ENCODE data around the gene TDRD10.
A peak's percentile ranks its signal among the peaks of the same experiment; 100 is the strongest.

Gene TDRD10, protein sequence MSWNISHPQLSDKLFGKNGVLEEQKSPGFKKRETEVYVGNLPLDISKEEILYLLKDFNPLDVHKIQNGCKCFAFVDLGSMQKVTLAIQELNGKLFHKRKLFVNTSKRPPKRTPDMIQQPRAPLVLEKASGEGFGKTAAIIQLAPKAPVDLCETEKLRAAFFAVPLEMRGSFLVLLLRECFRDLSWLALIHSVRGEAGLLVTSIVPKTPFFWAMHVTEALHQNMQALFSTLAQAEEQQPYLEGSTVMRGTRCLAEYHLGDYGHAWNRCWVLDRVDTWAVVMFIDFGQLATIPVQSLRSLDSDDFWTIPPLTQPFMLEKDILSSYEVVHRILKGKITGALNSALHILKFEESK

DNA sequence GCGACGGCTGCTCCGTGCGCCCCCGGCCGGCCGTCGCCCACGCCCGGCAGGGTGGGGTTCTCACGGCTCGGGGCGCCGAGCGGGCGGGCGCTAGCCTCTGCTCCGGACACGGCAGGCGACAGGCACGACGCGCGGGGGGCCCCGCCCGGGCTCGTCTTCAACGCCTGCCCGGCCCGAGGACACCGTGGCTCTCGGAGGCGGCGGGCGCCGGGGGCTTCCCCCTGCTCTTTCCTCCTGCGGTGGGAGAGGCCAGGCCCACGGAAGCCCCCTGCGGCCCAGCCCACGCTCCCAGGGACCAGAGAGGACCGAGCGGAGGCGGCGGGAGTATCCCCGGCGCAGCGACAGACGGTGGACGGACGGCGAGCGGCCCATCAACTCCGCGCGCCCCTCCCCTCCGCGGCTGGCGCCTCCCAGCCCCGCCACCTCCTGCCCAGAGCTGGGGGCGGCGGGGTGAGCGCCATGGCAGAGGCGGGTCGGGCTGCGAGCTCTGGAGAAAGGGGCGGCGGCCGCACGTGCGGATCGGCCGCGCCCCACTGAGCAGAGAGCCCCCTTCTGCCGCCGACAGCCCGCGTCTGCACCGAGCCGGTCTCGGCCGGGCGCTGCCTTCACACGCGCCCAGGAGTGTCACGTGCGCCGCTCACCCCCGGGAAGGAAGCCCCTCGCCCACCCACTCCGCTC is at the start of gene TDRD10, which contains the start of gene SHE:
TDRD10 (plus strand) TSS at position 154 of the 678 bp plus-strand sequence. CDS start 4,685 bp downstream, outside the sequence.
SHE (minus strand) TSS at position 347 of the 678 bp plus-strand sequence. CDS start 386 bp downstream, outside the sequence.
- DNase-seq = peak in 1 of 4 experiments; percentile 12

DNA sequence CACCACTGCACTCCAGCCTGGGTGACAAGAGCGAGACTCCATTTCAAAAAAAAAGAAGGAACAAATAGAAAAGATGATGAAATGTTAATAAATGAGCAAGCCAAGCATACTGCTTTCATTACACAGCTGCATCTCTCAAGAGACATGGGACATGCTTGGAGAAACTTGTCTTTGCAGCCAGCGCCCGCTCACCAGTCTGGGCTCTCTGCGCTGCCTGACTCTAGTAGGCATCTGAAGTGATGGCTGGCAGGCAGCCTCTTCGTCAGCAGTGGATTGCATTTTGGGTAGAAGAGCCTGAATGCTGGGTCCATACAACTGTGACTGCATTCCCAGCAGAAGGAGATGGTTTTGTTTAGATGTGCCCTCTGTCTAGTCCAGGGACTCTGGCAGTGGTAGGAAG is 48.9 kb upstream of the TDRD10 start:
- DNase-seq = no peak

DNA sequence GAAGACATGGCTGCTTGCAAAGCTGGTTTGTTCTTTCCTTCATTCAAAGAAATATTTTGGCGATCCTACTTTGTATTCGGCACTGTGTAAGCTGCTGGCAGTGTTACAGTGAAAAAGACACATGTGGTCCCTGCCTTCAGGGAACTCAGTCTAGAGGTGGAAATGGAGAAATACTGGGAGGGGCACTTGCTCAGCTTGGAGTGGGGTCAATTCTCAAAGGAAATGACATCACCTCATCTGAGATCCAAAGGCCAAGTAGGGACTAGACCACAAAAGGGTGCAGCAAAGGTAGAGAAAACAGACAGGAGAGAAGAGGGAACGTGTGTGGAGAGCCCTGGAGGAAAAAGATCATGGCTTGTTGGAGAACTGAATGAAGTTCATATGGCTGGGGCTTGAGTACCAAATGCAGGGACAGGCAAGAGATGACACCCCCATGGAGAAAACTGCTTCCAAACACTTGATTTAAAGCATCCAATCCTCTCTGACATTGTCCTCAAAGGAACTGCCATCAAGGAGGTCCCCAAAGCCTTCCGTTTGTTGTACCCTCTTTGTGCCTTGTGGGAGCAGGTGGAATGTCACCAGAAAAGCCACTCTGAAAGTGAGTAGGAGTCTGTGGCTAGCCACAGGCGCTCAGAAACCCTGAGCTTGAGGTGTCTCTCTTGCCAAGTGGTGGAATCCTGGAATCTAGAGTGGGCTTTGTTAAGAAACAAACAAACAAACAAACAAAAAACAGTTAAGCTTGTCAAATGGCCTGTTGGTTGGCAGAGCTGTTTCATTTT is 48.3 kb upstream of the TDRD10 start:
- DNase-seq = no peak

DNA sequence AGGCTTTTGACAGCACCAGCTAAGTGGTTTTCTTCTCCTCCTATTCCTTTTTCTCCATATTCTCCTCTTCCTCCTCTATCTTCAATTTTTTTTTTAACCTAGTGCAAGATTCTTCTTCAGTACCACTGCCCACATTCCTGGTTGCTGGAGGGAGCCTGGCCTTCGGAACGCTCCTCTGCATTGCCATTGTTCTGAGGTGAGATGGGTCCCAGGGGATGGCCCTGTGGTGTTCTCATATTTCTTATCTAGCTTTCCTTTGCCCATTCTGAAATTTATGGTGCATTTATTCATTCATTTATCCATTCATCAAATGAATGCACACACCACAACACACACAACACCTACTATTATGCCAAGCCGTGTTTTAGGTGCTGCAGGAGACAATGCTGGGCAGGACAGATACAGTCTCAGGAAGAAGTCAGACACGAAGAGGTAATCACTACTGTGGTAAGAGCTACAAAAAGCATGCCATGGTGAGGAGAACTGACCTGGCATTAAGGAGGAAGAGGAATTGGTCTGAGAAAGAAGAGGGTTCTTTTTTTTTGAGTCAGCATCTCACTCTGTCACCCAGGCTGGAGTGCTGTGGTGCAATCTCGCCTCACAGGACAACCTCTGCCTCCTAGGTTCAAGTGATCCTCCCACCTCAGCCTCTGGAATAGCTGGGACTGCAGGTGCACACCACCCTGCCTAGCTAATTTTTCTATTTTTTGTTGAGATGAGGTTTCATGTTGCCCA is 47.5 kb upstream of the TDRD10 start:
- no peak for DNase-seq

DNA sequence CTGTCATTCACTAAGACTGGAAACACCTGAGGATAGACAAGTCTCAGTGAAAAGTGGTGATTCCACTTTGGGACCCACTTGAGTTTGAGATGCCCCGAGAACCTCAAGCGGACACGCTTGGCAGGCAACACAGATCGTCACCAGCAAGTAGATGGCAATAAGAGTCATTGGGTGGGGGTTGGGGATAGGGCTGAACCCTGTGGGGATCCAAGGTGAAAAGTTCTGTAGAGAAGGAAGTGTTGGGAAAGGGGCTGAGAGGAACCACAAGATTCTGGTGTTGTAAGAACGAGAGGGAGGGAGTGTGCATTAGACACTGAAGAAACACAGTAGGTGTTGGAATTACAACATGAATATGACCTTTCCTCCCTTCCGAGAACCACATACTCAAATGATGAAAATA is 45.4 kb upstream of the TDRD10 start:
- no peak for DNase-seq

DNA sequence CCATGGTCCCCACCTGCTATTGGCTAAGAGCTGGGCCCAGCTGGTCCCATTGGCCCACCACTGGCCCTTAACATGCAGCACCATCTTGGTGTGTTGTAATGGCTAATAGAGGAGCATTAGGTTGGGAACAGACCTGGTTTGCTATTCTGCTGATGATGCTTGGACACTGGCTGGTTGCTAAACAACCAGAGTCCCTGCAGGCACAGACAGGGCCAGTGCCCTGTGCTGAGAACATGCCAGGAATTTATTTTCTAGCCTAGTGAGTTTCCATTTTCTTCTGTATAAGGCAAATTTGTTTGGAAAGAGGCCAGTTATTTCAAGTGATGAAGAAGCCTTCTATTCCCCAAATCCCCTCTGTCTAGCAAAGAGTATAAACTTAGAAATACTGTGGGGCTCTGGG is 42.9 kb upstream of the TDRD10 start:
- DNase-seq = no peak

DNA sequence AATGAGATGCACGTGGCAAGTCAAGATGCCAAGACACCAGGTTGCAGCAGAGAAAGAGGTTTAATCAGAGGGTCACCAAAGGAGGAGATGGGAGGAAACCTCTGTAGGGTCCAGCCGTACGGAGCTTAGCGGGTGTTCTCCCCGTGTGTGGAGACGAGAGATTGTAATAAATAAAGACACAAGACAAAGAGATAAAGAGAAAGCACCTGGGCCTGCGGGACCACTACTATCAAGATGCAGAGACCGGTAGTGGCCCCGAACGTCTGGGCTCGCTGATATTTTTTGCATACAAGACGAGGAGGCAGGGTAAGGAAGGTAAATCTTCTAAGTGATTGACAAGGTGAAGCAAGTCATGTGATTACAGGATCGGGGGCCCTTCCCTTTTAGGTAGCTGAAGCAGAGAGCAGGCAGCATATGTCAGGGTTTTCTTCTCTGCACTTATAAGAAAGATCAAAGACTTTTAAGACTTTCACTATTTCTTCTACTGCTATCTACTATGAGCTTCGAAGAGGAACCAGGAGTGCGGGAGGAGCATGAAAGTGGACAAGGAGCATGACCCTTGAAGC is 41.2 kb upstream of the TDRD10 start:
- no peak for DNase-seq

DNA sequence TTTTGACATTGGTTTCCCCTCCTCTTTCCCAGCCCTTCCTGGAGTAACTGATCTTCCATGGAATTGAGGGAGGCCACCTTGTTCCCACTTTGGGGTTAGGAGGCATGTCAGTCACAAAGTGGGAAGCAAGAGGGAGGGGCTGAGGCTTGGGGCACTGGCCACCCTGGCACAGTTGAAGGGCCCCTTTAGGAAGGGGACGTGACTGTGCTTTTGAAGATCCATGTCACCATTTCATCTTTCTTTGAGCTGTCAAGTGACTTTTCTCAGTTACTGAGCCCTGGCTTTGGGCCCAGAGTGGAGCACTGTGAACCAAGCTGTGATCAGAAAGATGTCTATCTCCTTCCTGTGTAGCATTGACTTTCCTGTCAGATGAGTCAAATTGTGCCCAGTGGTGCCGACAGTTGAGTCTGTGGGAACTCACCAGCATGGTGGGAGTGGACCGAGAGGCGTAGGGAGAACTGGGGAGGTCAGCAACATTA is 38.5 kb upstream of the TDRD10 start:
- DNase-seq = peak in 2 of 4 experiments; percentile 34 to 60

DNA sequence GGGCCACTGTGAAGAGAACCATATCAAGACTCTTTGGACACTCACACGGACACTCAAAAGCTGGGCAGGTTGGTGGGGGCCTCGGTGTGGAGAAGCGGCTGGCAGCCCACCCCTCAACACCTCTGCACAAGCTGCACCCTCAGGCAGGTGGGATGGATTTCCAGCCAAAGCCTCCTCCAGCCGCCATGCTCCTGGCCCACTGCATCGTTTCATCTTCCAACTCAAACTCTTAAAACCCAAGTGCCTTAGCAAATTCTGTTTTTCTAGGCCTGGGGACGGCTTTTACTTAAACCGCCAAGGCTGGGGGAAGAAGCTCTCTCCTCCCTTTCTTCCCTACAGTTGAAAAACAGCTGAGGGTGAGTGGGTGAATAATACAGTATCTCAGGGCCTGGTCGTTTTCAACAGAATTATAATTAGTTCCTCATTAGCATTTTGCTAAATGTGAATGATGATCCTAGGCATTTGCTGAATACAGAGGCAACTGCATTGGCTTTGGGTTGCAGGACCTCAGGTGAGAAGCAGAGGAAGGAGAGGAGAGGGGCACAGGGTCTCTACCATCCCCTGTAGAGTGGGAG is 36.3 kb upstream of the TDRD10 start:
- DNase-seq = no peak

DNA sequence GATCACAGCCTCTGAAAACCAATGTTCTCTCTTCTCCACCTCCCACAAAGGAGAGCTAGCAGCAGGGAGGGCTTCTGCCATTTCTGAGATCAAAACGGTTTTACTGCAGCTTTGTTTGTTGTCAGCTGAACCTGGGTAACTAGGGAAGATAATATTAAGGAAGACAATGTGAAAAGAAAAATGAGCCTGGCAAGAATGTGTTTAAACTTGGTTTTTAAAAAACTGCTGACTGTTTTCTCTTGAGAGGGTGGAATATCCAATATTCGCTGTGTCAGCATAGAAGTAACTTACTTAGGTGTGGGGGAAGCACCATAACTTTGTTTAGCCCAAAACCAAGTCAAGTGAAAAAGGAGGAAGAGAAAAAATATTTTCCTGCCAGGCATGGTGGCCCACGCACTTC is 35.8 kb upstream of the TDRD10 start:
- DNase-seq = no peak

DNA sequence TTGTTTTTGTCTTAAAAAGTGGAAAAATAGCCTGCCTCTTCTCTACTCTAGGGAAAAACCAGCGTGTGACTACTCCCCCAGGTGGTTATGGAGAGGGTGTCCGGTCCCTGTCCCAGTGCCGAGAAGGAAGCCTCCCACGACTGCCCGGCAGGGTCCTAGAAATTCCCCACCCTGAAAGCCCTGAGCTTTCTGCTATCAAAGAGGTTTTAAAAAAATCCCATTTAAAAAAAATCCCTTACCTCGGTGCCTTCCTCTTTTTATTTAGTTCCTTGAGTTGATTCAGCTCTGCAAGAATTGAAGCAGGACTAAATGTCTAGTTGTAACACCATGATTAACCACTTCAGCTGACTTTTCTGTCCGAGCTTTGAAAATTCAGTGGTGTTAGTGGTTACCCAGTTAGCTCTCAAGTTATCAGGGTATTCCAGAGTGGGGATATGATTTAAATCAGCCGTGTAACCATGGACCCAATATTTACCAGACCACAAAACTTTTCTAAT is 35.0 kb upstream of the TDRD10 start:
- DNase-seq = no peak

DNA sequence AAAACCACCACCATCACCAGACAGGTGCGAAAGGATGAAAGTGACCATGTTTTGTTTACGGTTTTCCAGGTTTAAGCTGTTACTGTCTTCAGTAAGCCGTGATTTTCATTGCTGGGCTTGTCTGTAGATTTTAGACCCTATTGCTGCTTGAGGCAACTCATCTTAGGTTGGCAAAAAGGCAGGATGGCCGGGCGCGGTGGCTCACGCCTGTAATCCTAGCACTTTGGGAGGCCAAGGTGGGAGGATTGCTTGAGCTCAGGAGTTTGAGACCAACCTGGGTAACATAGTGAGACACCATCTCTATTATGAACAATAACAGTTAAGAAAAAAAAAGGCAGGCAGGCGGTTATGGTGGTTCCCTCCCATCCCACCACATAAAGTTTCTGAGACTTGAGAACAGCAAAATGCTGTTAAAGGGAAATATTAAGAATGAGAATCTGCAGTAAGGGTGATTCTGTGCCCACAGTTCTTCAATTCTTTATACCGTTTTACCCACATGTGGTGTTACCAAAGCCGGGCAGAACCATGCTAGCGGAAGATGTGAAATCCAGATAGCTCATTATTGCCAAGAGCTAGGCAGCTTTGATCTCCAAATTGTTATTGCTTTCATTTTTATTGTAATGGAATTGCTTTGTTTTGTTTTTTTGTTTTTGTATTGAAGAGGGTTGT is 34.5 kb upstream of the TDRD10 start:
- no peak for DNase-seq

DNA sequence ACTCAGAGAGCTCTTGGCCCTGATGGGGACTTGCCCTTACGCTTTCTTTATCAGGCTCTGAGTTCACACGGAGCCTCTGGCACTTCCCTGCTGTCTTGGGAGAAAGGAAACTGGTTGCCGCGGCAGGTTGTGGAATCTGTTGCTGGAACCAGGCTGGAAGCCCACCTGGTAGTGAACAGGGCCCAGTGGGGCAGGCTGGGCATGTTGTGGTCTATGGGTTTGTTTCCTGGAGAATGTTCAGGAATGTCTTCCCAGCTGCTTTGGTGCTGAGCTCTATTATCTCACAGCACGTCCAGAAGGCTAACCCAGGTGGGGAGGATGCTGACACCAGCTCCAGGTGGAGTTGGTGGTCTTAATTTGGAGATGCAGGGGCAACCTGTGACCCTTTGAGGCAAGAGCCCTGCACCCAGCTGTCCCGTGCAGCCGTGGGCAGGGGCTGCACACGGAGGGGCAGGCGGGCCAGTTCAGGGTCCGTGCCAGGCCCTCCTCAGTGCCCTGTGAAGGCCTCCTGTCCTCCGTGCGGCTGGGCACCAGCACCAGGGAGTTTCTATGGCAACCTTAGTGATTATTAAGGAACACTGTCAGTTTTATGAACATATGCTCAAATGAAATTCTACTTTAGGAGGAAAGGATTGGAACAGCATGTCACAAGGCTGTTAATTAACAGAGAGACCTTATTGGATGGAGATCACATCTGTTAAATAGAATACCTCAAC is 33.3 kb upstream of the TDRD10 start:
- no peak for DNase-seq

DNA sequence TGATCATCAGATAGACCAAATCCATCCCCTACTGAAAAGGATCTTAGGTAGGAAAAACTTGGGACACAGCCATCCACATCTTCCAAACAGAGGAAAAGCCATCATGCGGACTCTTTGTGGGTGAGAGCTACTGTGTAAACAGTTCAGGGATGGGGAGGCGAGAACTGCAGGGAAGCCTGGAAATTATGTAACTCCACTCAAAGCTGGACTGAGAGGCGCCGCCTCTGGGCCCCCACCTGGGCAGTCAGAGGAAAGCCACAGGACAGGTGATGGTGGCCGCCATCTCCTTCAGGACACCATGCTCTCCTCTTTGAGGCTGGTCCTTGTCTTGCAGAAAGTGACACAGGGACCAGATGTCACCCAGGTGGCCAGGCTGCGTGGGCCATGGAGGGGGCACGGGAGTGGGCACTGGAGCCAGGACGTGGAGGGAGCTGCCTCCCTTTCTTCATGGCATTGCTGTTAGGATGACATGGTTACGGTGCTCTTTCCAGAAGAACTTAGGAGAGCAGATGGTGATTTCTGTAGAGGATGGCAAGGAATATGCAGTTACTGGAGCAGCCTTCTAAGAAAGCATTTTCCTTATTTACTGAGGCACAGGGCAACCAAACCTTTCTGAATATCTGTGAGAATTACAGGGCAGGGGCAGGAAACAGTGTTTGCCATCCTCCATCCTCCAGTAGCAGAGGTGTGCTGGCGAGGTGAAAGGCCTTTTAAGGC is 32.0 kb upstream of the TDRD10 start:
- no peak for DNase-seq

DNA sequence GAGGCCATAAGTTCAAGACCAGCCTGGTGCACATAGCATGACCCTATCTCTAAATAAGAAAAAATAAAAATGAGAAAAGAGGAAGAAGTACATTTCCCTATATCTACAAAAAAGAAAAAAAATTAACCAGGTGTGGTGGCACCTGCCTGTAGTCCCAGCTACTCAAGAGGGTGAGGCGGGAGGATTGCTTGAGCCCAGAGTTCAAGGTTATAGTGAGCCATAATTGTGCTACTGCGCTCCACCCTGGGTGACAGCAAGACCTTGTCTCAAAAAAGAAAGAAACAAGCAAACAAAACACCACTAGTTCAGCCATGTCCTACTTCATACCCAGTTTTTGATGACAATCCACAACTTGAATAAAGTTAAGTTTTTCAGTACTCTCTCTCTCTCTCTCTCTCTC is 30.7 kb upstream of the TDRD10 start:
- no peak for DNase-seq

DNA sequence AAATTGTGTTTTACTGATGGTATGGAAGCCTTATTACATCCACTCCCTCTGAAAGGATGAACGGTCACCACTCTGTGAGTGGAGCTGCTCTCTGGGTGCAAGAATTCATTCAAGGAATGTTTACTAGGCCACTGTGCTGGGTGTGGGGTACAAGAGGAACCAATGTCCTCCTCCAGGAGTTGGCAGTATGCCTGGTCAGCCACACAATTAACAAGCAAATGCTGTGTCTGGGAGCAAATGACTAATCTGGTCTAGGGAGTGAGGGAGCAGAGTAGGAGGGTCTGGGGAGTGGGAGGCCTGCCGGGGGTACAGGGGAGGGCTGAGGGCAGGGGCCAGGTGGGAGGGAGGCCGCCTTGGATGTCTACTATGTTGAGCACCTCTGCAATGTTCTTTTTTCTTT is 27.2 kb upstream of the TDRD10 start:
- no peak for DNase-seq

DNA sequence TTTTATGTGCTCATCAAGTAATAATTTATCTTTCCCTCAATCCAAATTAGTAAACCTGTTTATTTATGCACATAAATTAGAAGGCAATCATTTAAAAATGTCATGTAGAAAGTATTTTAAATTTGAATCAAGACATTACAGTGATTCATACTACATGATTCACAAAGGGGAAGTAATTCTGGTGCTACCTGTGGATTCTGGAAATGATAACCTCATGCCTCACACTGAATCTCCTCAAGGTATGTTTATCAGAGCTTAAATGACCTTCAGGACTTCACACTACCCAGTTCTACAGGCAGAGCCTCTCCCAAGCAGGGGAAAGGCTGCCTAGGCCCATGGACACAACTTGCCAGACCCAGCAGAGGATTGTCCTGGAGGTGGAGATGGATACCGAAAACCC is 25.2 kb upstream of the TDRD10 start:
- no peak for DNase-seq

DNA sequence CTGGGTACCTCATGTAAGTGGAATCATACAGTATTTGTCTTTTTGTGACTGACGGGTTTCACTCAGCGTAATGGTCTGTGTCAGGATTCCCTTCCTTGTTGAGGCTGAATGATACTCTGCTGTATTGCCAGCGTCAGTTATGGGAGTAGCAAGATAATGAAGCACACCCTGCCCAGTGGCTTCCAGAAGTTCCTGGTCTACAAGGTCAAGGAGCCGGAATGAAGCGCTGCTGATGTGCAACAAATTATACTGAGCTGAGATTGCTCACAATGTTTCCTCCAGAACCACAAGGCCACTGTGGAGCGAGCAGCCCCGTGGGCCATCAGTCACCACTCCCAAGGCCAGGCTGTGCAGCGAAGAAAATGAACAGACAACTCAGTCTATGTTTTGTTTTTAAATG is 24.0 kb upstream of the TDRD10 start:
- no peak for DNase-seq

DNA sequence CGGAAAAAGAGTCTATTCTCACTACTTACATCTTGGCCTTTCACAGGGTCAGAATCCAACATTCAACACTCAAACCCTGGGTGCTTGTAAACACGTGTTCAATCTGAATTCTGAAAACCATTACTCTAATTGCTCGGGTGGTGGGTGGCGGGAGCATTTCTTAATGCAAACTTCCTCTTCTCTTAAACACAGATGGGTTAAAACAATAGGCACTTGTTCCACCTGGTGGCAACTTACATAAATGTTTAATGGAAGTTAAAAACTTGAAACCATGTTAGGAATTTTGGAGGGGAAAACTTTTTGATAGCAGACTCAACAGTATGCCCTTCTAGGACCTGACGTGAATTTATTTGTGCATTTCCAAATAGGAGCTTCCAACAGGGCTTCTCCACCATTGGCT is 23.4 kb upstream of the TDRD10 start:
- peak in 1 of 4 experiments; percentile 9 for DNase-seq
